Activated CD8-positive, alpha-beta memory T cell treated with anti-CD3 and anti-CD28 coated beads, Interleukin-2, amount 50 U/mL, for 1 hour (primary cell): Measurements from ENCODE around the gene AP2A2.

Experiments used
- DNase-seq: peaks from one replicate; pipeline ENCODE4 v3.0.0-alpha.2; 2020; ENCODE audit errors: extremely low read depth

Gene AP2A2

GRCh38 chr11:924406-925157 is 1.1 kb upstream of the AP2A2 start:
- no peak for DNase-seq

GRCh38 chr11:925158-925495 is 543 bp upstream of the AP2A2 start:
- no peak for DNase-seq

- no peak for DNase-seq
Observed at GRCh38 chr11:926341-926916, 759 bp downstream of the AP2A2 start.

- no peak for DNase-seq
Observed at GRCh38 chr11:927871-928270, 2.2 kb downstream of the AP2A2 start.

- no peak for DNase-seq
Observed at GRCh38 chr11:928786-929185, 3.1 kb downstream of the AP2A2 start.

GRCh38 chr11:929405-929804 is 3.7 kb downstream of the AP2A2 start:
- DNase-seq: no peak

- no peak for DNase-seq
Observed at GRCh38 chr11:931385-931784, 5.7 kb downstream of the AP2A2 start.

GRCh38 chr11:932435-932834 is 6.8 kb downstream of the AP2A2 start:
- DNase-seq: no peak

GRCh38 chr11:933142-933851 is 7.6 kb downstream of the AP2A2 start:
- DNase-seq: no peak

- DNase-seq: no peak
Observed at GRCh38 chr11:933936-934335, 8.3 kb downstream of the AP2A2 start.

- DNase-seq: no peak
Observed at GRCh38 chr11:934527-934926, 8.9 kb downstream of the AP2A2 start.

- DNase-seq: no peak
Observed at GRCh38 chr11:936199-936598, 10.5 kb downstream of the AP2A2 start.

- DNase-seq: no peak
Observed at GRCh38 chr11:937841-938261, 12.2 kb downstream of the AP2A2 start.

GRCh38 chr11:940496-941135 is 14.9 kb downstream of the AP2A2 start:
- DNase-seq: no peak

GRCh38 chr11:942823-943222 is 17.2 kb downstream of the AP2A2 start:
- DNase-seq: no peak

- DNase-seq: no peak
Observed at GRCh38 chr11:944711-945470, 19.2 kb downstream of the AP2A2 start.

- no peak for DNase-seq
Observed at GRCh38 chr11:945986-946385, 20.3 kb downstream of the AP2A2 start.

- no peak for DNase-seq
Observed at GRCh38 chr11:947744-948143, 22.1 kb downstream of the AP2A2 start.

- no peak for DNase-seq
Observed at GRCh38 chr11:951507-951906, 25.8 kb downstream of the AP2A2 start.

GRCh38 chr11:952406-953385 is 27.0 kb downstream of the AP2A2 start:
- DNase-seq: no peak

- no peak for DNase-seq
Observed at GRCh38 chr11:953512-953911, 27.8 kb downstream of the AP2A2 start.
